SU-DHL-6 (cell line): ENCODE measurements around the gene INIP.

ENCODE experiments used
- H2AFZ ChIP-seq: fragments of 200-600 bp; sonication (generic); 2 replicates; pipeline ENCODE4 v1.6.1; 2014; ENCODE audit warnings: low read depth, mild to moderate bottlenecking, moderate library complexity, mixed read lengths, antibody characterized with exemption, low read length; ENCODE audit not compliant: severe bottlenecking
- H3F3A ChIP-seq: fragments of 200-600 bp; shearing (Covaris generic); 2 replicates; pipeline ENCODE4 v1.6.0; 2016; ENCODE audit warnings: antibody characterized with exemption, mild to moderate bottlenecking; ENCODE audit not compliant: insufficient read depth
- H3K27ac ChIP-seq: fragments of 200-600 bp; sonication (generic); 2 replicates; pipeline ENCODE4 v1.5.1; 2016; ENCODE audit warnings: low read depth, mild to moderate bottlenecking, low read length, moderate library complexity, mixed read lengths
- H3K27me3 ChIP-seq: fragments of 200-600 bp; sonication (generic), shearing (Covaris generic); 2 replicates; pipeline ENCODE4 v1.6.0; 2014; ENCODE audit warnings: mild to moderate bottlenecking, low read length
- H3K36me3 ChIP-seq: fragments of 200-600 bp; sonication (generic); 2 replicates; pipeline ENCODE4 v1.6.1; 2014; ENCODE audit warnings: mild to moderate bottlenecking, low read length, mixed read lengths
- H3K4me2 ChIP-seq: fragments of 300-600, 200-600 bp; shearing (Covaris generic), sonication (generic); 2 replicates; pipeline ENCODE4 v1.6.0; 2014; ENCODE audit warnings: low read length, low read depth, mild to moderate bottlenecking; ENCODE audit not compliant: poor library complexity, severe bottlenecking
- H3K4me3 ChIP-seq: fragments of 200-600 bp; sonication (generic); 2 replicates; pipeline ENCODE4 v1.5.1; 2014; ENCODE audit warnings: antibody characterized with exemption, low read length, mild to moderate bottlenecking, mixed read lengths; ENCODE audit not compliant: insufficient read depth, poor library complexity, severe bottlenecking
- H3K79me2 ChIP-seq: fragments of 200-600 bp; sonication (generic); 2 replicates; pipeline ENCODE4 v1.6.1; 2014; ENCODE audit warnings: mild to moderate bottlenecking, low read length, moderate library complexity; ENCODE audit not compliant: insufficient read depth
- H3K9ac ChIP-seq: fragments of 200-600 bp; sonication (generic); 2 replicates; pipeline ENCODE4 v1.7.0; 2014; ENCODE audit warnings: mild to moderate bottlenecking, low read length
- H3K9me2 ChIP-seq: fragments of 200-600 bp; sonication (generic); replicated peaks from 2 replicates; pipeline ENCODE4 v1.6.1; 2014; ENCODE audit warnings: low read length; ENCODE audit not compliant: insufficient read depth
- H3K9me3 ChIP-seq: fragments of 200-600 bp; sonication (generic); 2 replicates; pipeline ENCODE4 v1.6.1; 2014; ENCODE audit warnings: low read length, mixed read lengths; ENCODE audit not compliant: insufficient read depth
- H4K20me1 ChIP-seq: fragments of 200-600 bp; sonication (generic); 2 replicates; pipeline ENCODE4 v1.6.1; 2014; ENCODE audit warnings: low read depth, mild to moderate bottlenecking, antibody characterized with exemption, low read length, moderate library complexity, mixed read lengths
- CTCF ChIP-seq: fragments of 200-600 bp; sonication (generic); IDR thresholded peaks from one replicate; pipeline ENCODE4 v1.5.1; 2017; ENCODE audit warnings: antibody characterized with exemption, mild to moderate bottlenecking, low read length, moderate library complexity; ENCODE audit not compliant: insufficient read depth, poor library complexity, severe bottlenecking
- EZH2phosphoT487 ChIP-seq: fragments of 200-600 bp; sonication (generic), shearing (Covaris generic); conservative IDR thresholded peaks from 2 replicates; pipeline ENCODE4 v1.6.1; 2018; ENCODE audit warnings: mild to moderate bottlenecking, antibody characterized with exemption, low read length, moderate library complexity, mixed read lengths

The INIP gene

DNA sequence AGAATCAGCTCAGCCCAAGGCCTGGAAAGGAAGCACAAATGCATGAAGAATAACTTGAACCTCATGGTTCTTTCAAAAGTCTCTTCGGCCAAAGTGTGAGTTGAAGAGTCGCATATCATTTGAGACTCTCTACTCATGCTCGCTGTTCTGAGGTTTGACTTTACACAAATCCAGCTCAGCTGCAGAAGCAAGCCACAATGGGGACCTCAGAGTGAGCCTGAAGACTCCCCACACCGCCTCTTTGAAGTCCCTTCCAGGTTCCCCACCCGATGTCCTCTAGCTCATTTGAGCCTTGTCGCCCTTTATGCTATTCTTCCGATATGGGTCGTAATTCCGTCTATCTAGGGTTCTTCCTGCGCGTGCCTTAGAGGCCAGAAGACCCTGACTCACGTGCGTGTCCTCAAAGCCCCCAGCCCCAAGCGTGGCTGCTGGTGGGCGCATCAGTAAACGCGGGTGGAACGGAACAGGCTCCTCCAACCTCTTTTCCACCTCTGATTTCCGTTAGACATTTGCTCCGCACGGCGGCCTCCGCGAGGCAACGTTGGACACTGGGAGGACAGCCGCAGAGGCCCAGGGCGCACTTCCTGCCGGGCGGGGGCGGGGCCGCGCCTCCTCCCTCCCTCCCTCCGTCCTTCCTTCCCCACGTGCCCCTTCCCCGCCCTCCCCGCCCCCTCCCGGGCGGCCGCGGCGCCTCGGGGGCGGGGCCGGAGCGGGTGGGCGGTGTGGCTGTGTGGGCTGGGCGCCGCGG lies 32.3 kb upstream of the INIP start, which contains the start of gene SNX30:
SNX30 (plus strand) TSS at position 745 of the 748 bp plus-strand sequence. CDS start 242 bp downstream, outside the sequence.
- peaks cover 10% of the 10 kb centered on the region; the same call in 1 of the 2 replicates for H3F3A ChIP-seq
- no peaks in the 10 kb centered on the region for H3K79me2 ChIP-seq
- H3K4me3 ChIP-seq = peak within 1 kb of the TSS; percentile 90
- H3K9me2 ChIP-seq = no peaks in the 10 kb centered on the region
- peak within 1 kb of the TSS; percentile 49 for H3K27ac ChIP-seq
- no peaks in the 10 kb centered on the region for H4K20me1 ChIP-seq
- no peaks in the 10 kb centered on the region for H3K9me3 ChIP-seq
- H3K9ac ChIP-seq = peak within 1 kb of the TSS; percentile 83
- peak within 1 kb of the TSS; percentile 88 for H3K4me2 ChIP-seq
- H2AFZ ChIP-seq = peak within 1 kb of the TSS; percentile 91
- H3K36me3 ChIP-seq = no peaks in the 10 kb centered on the region
- H3K27me3 ChIP-seq = no peaks in the 10 kb centered on the region
- TF ChIP-seq CTCF (no peak), EZH2phosphoT487 (no peak)

DNA sequence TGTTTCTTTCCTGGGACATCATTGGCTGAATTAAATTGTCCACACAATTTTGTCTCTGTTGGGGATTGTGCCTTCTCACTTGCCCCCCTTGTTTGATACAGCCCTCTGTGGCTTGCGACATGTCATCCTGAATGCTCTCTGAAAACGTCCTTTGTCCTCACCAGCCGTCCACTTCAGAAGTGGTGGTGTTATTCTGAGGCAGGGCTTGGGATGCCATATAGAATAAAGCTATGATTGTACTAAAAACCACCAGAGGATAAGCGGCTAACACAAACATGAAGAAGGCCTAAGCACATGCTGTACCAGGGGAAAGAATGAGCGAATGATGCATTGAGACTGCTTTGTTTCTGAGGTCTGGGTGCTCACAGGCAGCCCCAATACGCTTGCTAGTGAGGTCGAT lies 29.2 kb upstream of the INIP start:
- H3K36me3 ChIP-seq = no peaks in the 10 kb centered on the region
- H3K9me3 ChIP-seq = no peaks in the 10 kb centered on the region
- H2AFZ ChIP-seq = no peak overlapping the region
- no peaks in the 10 kb centered on the region for H4K20me1 ChIP-seq
- no peak overlapping the region for H3K4me2 ChIP-seq
- TF ChIP-seq EZH2phosphoT487 = no peak
- no peak for TF ChIP-seq CTCF
- peaks cover 10% of the 10 kb centered on the region; the same call in 1 of the 2 replicates for H3F3A ChIP-seq
- H3K4me3 ChIP-seq = no peak overlapping the region
- no peaks in the 10 kb centered on the region for H3K27me3 ChIP-seq
- H3K79me2 ChIP-seq = no peaks in the 10 kb centered on the region
- H3K9me2 ChIP-seq = no peaks in the 10 kb centered on the region
- no peak overlapping the region for H3K27ac ChIP-seq
- H3K9ac ChIP-seq = no peak overlapping the region

DNA sequence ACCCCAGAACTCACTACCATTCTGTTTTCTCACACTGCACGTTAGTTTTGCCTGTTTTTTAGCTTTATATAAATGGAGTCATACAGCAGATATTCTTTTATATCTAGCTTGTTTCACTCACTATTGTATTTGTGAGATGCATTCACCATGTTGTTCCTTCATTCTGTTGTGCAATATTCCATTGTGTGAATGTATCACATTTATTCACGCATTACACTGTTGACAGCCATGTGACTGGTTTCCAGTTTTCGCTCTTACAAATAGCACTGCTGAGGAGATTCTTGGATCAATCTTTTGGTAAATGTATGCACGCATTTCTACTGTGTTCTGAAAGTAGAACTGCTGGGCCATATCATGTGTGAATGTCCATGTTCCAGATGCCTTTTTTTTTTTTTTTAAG lies 26.3 kb upstream of the INIP start:
- no peaks in the 10 kb centered on the region for H3K27me3 ChIP-seq
- no peaks in the 10 kb centered on the region for H4K20me1 ChIP-seq
- TF ChIP-seq CTCF (no peak), EZH2phosphoT487 (no peak)
- H3K9ac ChIP-seq = no peak overlapping the region
- no peak overlapping the region for H3K4me3 ChIP-seq
- H3K79me2 ChIP-seq = no peaks in the 10 kb centered on the region
- H3K27ac ChIP-seq = no peak overlapping the region
- no peak overlapping the region for H2AFZ ChIP-seq
- H3K36me3 ChIP-seq = no peaks in the 10 kb centered on the region
- H3K9me3 ChIP-seq = no peaks in the 10 kb centered on the region
- H3K4me2 ChIP-seq = no peak overlapping the region
- no peaks in the 10 kb centered on the region for H3K9me2 ChIP-seq
- no peaks in the 10 kb centered on the region for H3F3A ChIP-seq
